GM21737 (cell line): ENCODE results near the gene UCK2.
A peak's percentile ranks its signal among the peaks of the same experiment; 100 is the strongest.

Experiments
- ATAC-seq: cut with Tn5 transposase; IDR thresholded peaks from one replicate; pipeline ENCODE4 v1.9.1; 2021; ENCODE audit warnings: mild to moderate bottlenecking, moderate library complexity; ENCODE audit not compliant: unreplicated experiment

The UCK2 gene

GRCh38 chr1:165877411-165877810 lies 50.0 kb downstream of the UCK2 start:
- no peak for ATAC-seq

- peak; percentile 59 for ATAC-seq
Observed at GRCh38 chr1:165877940-165878556, 50.6 kb downstream of the UCK2 start.

GRCh38 chr1:165879946-165880345 lies 52.5 kb downstream of the UCK2 start:
- ATAC-seq: no peak

- ATAC-seq: no peak
Observed at GRCh38 chr1:165880993-165881392, 53.6 kb downstream of the UCK2 start.

GRCh38 chr1:165882168-165882837 lies 54.9 kb downstream of the UCK2 start:
- no peak for ATAC-seq

- ATAC-seq: no peak
Observed at GRCh38 chr1:165883056-165883455, 55.6 kb downstream of the UCK2 start.

- ATAC-seq: no peak
Observed at GRCh38 chr1:165884009-165884689, 56.7 kb downstream of the UCK2 start.

- peak; percentile 43 for ATAC-seq
Observed at GRCh38 chr1:165884690-165885304, 57.4 kb downstream of the UCK2 start.

- no peak for ATAC-seq
Observed at GRCh38 chr1:165885305-165885694, 57.9 kb downstream of the UCK2 start.

- ATAC-seq: no peak
Observed at GRCh38 chr1:165886193-165886592, 58.8 kb downstream of the UCK2 start.

- no peak for ATAC-seq
Observed at GRCh38 chr1:165886983-165887382, 59.6 kb downstream of the UCK2 start.

GRCh38 chr1:165887877-165888551 lies 60.6 kb downstream of the UCK2 start:
- ATAC-seq: no peak

- no peak for ATAC-seq
Observed at GRCh38 chr1:165888552-165888920, 61.1 kb downstream of the UCK2 start.

GRCh38 chr1:165890684-165891083 lies 63.3 kb downstream of the UCK2 start:
- no peak for ATAC-seq

GRCh38 chr1:165891111-165891860 lies 63.9 kb downstream of the UCK2 start:
- no peak for ATAC-seq

- no peak for ATAC-seq
Observed at GRCh38 chr1:165892935-165893334, 65.5 kb downstream of the UCK2 start.

- ATAC-seq: no peak
Observed at GRCh38 chr1:165893507-165893906, 66.1 kb downstream of the UCK2 start.

GRCh38 chr1:165894591-165894990 lies 67.2 kb downstream of the UCK2 start:
- ATAC-seq: no peak

- no peak for ATAC-seq
Observed at GRCh38 chr1:165895451-165895871, 68.0 kb downstream of the UCK2 start.

GRCh38 chr1:165896277-165896676 lies 68.9 kb downstream of the UCK2 start:
- ATAC-seq: no peak
